Posterior vena cava (tissue), 2 donors: Measurements from ENCODE around the gene C5orf47. TPM values are rescaled to one million over a fixed set of nuclear protein-coding genes. Genes with fewer than 3 reads are reported as not detected.
"Not testable (repeated sequence)": the region's sequence is repeated elsewhere in the genome, so short reads cannot be mapped to it uniquely, and the experiment has no call there.

ENCODE experiments used
- DNase-seq: peaks from one replicate; pipeline ENCODE4 v3.0.0-alpha.2; 2020; ENCODE audit warnings: low spot score
- intact Hi-C, 2 donors: fragments of 100-400 bp; cut with DNase I; formaldehyde crosslinking; loops; one replicate each; pipeline versions ENCODE4 v1.14.1 to v1.14.2; 2022 to 2023
- total RNA-seq, 2 donors: library from RNA; stranded (reverse); fragmentation: NEBNext Ultra II Directional; extraction: Animal tissue kit (Norgen Biotek cat#: 25700); gene quantifications; one replicate each; pipeline ENCODE4 v1.2.1, GENCODE V29; 2021
- donor health status: DM: yes; HTN: yes; CAD: no.
- donor health status: DM: yes; HTN: yes; CAD: no.

The C5orf47 gene
- total RNA-seq, 2 donors from 2014 or later: 0.33 TPM; not detected in 1

DNA sequence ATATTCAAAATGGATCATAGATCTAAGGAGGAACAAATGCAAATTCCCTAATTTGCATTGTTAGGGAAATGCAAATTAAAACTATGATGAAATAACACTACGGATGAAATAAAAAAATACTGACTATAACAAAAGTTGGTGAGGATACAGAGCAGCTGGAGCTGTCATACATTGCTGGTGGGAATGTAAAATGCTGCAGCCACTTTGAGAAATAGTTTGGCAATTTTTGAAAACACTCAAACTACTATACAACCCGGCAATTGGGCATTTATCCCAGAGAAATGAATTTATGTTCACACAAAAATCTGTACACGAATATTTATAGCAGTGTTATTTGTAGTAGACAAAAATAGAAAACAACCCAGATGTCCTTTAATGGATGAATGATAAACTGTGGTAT, 22.5 kb downstream of the C5orf47 start:
- DNase-seq: no peak
- intact Hi-C loops: no loop called here

DNA sequence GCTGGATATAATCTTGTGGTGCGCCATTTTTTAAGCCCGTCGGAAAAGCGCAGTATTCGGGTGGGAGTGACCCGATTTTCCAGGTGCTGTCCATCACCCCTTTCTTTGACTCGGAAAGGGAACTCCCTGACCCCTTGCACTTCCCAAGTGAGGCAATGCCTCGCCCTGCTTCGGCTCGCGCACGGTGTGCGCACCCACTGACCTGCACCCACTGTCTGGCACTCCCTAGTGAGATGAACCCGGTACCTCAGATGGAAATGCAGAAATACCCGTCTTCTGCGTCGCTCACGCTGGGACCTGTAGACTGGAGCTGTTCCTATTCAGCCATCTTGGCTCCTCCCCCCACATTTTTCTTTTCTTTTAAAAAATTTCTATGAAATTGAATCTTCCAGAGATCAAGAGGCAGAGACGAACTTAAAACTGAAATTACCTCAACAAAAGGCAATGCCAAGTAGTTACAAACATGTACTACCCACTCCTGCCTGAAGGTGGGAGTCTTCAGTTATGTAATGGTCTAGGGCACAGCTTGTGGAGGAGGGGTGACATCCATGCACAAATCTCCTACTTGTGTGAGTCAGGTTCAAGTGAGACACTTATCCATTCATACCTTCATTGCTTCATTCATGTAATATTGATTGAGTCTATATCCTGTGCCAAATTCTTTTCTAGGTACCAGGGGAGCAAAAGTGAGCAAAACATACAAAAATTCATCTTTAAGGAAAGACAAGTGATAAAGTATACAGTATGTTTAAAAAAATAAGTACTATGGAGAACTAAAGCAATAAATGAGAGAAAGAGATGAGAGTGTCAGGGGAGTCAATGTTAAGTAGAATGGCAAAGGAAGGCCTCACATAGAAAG, 31.3 kb downstream of the C5orf47 start:
- intact Hi-C loops, DNase-seq: not testable (repeated sequence)

DNA sequence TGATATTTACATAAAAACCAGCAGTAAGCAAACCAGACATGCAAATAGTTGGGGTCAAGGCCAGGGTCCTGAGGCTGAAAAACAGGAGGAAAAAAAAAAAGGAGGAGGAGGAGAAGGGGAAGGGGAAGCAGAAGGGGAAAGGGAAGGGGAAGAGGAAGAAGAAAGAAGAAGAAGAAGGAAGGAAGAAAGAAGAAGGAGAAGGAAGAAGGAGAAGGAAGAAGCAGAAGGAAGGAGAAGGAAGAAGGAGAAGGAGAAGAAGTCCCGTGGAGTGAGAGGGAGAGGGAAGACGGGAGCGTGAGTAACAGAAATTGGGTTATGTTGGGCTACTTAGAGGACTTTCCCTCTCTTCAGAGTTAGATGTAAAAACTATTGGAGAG, 31.9 kb downstream of the C5orf47 start:
- DNase-seq: no peak
- intact Hi-C loops: no loop called here

DNA sequence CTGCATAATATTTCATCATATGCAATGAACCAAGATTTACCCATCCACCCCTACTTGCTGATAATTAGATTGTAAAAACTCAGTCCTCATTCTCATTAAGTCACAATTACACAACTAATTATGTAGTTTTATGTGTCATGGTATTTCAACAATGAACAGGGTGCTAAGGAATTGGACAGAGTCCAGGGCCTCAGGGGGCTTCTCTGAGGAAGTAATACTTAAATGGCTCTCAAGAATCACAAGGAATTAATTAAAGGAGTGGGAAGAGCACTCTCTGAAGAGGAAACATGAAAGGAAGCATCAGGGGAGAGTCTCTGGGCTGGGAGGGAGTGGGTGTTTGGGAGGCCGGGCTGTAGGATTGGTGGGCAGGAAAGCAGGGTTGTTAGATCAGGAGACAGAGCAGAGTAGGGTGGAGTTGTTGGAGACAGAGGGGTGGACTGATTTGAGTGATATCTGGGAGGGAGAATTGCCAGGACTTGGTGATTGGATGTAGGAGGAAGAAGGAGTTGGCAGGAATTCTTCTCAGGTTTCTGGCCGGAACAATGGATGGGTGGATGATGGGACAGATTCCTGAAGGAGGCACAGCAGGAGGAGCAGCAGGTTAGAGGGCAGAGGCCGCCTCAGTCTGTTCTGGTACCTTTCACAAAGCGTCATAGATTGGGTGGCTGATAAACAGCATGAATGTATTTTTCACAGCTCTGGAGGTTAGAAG, 33.6 kb downstream of the C5orf47 start:
- intact Hi-C loops: no loop called here
- DNase-seq: no peak

DNA sequence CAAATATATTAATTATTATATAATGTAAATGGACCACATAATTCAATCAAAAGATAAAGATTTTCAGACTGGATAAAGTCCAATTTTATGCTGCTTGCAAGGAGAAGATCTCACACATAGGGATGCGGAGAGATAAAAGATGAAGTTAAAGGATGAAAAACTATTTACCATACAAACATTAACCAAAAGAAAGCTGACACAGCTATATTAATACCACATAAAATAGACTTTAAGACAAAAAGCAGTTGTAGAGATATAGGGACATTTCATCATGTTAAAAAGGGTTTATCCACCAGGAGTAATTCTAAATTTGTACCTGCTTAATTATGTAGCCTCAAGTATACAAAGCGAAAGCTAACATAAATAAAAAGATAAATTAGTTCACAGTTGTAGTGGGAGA, 41.3 kb downstream of the C5orf47 start:
- DNase-seq: no peak
- intact Hi-C loops: no loop called here

DNA sequence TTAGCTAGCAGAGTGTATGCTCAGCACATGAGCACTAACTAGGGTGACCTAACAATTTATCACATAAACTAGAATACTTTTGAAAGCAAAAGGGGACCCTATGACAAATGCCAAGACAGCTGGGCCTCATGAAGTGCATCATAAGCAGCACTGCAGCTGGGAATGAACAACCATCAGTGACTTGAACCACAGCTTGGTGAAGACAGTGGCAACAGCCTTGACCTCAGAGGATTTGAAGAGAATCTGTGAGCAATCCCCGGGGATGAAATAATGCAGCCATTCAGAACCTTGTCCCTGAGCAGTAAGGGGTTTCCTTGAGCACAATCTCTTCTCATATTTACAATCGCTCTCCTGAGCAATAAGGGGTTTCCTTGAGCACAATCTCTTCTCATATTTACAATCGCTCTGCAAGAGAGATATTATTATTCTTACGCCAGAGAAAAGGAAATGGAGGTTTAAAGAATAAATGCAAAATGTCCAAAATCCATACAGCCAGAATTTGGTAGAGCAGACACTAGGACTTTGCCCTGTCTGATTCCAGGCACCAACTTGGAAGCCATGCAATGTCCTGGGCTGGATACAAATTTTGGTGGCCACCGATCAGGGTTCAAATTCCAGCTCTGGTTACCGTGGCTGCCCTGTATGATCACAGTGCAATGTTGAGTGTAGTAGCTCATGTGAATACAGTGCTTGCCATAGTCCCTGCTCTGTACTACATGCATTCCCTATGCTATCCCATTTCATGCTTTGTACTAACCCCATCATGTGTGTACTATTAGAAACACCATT, 55.7 kb downstream of the C5orf47 start:
- no peak for DNase-seq
- intact Hi-C loops: loop anchor here in 1 of 2 donors (5.0 kb wide), 1 partner anchor 268 kb away; no protein-coding TSS in a partner anchor

DNA sequence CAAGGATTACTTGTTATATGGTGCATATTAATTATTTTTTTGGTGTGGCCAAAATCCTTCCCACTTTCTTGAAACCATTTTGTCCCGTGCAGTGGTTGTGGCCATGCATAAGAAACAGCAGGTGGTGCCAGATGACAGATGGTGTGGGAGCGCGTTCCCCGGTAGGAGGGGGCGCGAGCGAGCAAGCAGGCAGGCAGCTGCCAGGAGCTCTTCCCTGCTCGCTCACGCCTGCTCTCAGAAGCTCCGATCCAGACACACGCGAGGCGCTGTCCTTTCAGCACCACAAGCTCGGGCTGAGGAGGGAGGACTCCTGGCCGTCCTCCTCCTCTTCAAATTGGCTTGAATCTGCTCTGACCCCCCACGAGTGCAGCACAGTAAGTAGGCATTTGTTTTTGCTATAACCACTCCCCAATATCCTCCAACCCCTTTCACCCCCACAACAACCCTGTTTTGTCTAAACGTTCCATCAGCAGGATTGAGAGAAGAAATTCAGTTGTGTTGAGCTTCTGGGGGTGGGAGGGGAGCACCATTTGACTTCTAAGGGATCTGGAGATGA, 56.6 kb downstream of the C5orf47 start, which contains the start of gene NSG2:
Gene NSG2, plus strand, starts transcription at position 237 of the 556 bp plus-strand sequence. CDS start 1,050 bp downstream, outside the sequence.
- DNase-seq: peak; percentile 91
- intact Hi-C loops: loop anchor here in 1 of 2 donors (2.0 kb wide), 1 partner anchor 265 kb away; no protein-coding TSS in a partner anchor

DNA sequence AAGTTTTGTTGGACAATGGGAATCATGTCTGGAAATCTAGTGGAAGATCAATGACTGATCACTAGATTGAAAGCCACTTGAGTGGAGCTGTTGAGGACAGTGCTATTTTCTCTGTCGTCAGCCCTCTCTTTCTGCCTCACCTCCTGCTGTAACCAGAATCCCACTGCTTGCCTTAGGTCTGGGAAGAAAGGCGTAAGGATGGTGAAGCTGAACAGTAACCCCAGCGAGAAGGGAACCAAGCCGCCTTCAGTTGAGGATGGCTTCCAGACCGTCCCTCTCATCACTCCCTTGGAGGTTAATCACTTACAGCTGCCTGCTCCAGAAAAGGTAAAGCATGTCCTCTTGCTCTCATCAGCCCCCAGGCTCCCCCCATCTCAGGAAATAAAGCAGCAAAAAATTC, 57.6 kb downstream of the C5orf47 start:
- no peak for DNase-seq
- intact Hi-C loops: loop anchor here in 1 of 2 donors (2.0 kb wide), 1 partner anchor 264 kb away; no protein-coding TSS in a partner anchor

DNA sequence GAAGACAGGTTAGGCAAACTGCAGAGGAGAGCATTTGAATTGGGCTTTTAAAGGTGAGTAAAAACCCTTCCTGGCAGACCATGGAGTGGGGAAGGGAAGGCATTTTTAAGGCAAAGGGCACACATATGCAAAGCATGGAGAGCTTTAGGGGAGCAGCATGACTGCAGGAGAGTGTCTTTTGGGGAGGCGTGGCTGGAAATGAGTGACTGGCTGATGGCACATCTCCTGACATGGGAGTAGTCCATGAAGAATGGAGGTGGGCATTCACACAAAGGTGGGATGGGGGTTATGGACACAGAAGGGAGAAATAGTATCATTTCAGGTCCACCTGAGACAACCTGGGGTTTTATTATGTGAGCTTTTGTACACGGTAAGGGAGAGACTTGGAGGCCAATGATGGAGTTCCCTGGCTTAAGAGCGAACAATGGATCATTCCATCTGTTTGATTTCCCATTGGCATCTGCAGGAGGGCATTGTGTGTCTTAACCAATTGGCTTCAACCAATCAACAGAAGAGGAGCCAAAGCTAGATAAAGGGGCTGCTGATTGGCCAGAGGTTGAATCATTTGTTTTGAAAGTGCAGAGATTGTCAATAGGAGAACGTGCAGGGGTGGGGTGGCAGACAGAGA, 58.6 kb downstream of the C5orf47 start:
- intact Hi-C loops: loop anchor here in 1 of 2 donors (2.0 kb wide), 1 partner anchor 263 kb away; no protein-coding TSS in a partner anchor
- no peak for DNase-seq

DNA sequence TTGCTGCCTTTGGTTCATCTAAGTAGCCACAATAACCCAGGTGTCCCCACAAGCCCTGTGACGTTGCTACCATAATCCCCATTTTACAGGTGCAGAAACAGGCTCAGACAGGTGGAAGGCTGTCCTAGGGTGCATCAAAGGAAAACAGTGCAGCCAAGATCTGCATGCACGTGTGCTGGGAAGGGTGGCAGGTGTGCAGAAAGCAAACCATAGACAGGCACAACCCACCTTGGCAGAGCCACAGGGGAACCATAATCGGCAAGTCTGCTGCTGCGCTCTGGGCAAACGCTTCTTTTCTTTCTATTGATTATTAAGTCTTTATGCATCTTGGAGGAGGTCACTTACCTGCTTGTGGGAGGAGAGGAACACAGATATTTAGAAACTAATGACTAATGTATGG, 63.7 kb downstream of the C5orf47 start:
- intact Hi-C loops: loop anchor here in 1 of 2 donors (5.0 kb wide), 1 partner anchor 255 kb away; no protein-coding TSS in a partner anchor
- DNase-seq: no peak

DNA sequence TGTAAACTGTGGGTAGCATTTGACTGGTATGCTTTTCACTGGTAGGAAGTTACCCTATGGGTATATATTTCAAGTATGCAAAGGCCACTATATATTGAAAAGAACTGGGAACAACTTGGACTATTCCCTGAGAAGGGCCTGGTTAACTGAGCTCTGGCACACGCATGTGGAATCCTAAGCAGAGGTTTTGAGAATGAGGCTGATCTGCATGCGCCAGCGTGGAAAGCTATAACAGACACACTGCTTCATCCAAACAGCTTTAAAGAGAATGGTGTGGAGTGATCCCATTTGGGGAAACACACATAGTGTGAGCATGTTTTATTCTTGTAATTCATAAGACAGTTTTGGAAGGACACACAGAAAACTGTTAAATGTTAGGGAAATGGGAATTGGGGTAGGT, 64.9 kb downstream of the C5orf47 start:
- intact Hi-C loops: loop anchor here in 1 of 2 donors (5.0 kb wide), 1 partner anchor 253 kb away; no protein-coding TSS in a partner anchor
- no peak for DNase-seq

Other genes with a start within 250 kb of the C5orf47 start
- 100 to 1,000 TPM in 1 of 2 donors, 10 to 100 TPM in 1; 51.9 to 102 TPM for gene CPEB4, start 100.8 kb upstream of the C5orf47 start, total RNA-seq
- gene NSG2, start 56.5 kb downstream of the C5orf47 start, total RNA-seq: under 1 TPM in 1 of 2 donors, not detected in 1; 0.29 TPM